Activated CD4-positive, alpha-beta T cell treated with anti-CD3 and anti-CD28 coated beads, Interleukin-2, amount 50 U/mL, for 1 hour (primary cell): ENCODE measurements around the gene RAP1GAP.
A peak's percentile ranks its signal among the peaks of the same experiment; 100 is the strongest.

Experiments
- DNase-seq: peaks from one replicate; pipeline ENCODE4 v3.0.0-alpha.2; 2020

The RAP1GAP gene

GRCh38 chr1:21589618-21590017 is 79.5 kb downstream of the RAP1GAP start:
- DNase-seq: no peak

GRCh38 chr1:21587602-21587953 is 81.6 kb downstream of the RAP1GAP start:
- no peak for DNase-seq

GRCh38 chr1:21586846-21587601 is 82.1 kb downstream of the RAP1GAP start:
- no peak for DNase-seq

GRCh38 chr1:21586222-21586621 is 82.9 kb downstream of the RAP1GAP start:
- DNase-seq: no peak

GRCh38 chr1:21585037-21585436 is 84.1 kb downstream of the RAP1GAP start:
- DNase-seq: no peak

DNA sequence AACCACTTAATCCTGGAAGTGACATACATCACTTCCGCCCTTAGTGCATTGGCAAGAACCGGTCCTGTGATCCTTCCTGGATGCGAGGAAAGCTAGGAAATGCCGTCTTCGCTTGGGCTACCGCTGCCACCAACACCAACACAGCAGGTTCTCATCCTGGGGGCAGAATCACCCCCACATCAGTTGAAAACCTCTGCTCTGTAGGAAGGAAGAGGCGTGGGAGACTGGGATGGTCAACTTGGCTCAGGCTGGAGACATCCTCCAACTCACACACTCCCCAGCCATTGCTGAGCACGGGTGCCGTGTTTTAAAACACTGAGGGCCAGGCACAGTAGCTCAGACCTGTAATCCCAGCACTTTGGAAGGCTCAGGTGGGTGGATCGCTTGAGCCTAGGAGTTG is 85.1 kb downstream of the RAP1GAP start:
- DNase-seq: no peak

DNA sequence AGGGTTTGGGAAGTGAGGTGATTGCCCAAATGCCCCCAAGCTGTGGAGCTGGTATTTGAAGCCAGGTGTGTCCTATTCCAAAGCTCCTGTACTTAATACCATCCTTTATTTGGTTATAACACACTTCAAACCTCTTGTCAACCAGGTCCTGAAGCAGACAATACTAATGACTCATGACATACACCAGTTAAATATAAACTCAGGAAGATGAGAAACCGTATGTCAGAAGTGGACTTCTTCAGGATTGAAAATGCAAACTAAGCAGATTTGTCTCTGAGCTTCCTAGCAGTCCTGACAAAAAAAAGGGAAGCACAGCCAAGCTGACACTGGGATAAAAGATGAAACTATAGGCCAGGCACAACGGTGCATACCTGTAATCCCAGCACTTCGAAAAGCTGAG is 89.4 kb downstream of the RAP1GAP start:
- DNase-seq: no peak

GRCh38 chr1:21577933-21578332 is 91.2 kb downstream of the RAP1GAP start:
- no peak for DNase-seq

GRCh38 chr1:21577324-21577723 is 91.8 kb downstream of the RAP1GAP start:
- DNase-seq: no peak

GRCh38 chr1:21576798-21577187 is 92.4 kb downstream of the RAP1GAP start:
- DNase-seq: no peak

DNA sequence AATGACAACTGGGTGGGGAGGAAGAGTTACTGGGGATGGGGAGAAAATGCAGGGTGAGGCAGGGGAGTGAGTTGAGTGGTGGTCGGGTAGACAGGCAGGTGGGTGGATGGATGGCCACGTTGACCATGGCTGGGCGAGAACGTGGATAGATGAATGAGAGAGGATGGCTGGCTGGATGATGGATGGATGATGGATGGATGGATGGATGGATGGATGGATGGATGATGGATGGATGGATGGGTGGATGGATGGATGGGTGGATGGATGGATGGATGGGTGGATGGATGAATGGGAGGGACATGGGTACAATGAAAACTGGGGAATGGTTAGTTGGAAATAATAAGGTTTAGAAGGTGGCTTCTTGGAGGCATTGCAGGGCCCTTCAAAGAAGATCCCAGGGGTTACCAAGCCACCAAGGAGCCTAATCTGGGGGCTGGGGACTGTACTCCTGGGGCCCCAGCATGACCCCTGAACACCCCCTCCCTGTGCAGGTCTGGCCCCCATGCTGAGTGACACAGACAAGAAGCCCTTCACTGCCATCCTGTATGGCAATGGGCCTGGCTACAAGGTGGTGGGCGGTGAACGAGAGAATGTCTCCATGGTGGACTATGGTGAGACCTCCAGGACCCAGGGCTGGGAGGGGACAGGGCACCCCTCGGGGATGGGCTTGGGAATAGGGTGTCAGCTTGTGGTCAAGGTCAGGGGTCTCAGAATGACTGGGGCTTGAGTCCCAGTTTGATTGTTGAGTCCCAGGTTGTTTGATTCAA is 92.9 kb downstream of the RAP1GAP start:
- no peak for DNase-seq

- DNase-seq: no peak
Measured at GRCh38 chr1:21575351-21575942, 93.7 kb downstream of the RAP1GAP start.

GRCh38 chr1:21574466-21575151 is 94.5 kb downstream of the RAP1GAP start:
- no peak for DNase-seq

GRCh38 chr1:21573971-21574465 is 95.1 kb downstream of the RAP1GAP start:
- DNase-seq: peak; percentile 11

DNA sequence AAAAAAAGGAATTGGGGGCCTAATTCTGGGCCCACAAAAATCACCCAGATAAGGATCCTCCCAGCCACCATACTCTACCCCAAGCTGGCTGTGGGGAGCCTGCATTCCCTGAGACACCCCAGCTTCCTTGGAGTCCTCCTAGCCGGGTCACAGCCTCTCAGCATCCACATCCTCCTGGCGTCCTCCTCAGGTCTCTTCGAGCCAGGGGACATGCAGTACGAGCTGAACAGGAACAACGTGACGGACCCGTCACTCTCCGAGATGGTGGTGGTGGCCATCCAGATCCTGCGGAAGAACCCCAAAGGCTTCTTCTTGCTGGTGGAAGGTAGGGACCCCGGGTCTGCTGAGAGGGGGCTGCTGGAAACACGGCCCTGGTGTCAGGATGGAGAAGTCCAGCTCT is 95.7 kb downstream of the RAP1GAP start:
- no peak for DNase-seq

- DNase-seq: no peak
Measured at GRCh38 chr1:21572735-21573277, 96.4 kb downstream of the RAP1GAP start.

DNA sequence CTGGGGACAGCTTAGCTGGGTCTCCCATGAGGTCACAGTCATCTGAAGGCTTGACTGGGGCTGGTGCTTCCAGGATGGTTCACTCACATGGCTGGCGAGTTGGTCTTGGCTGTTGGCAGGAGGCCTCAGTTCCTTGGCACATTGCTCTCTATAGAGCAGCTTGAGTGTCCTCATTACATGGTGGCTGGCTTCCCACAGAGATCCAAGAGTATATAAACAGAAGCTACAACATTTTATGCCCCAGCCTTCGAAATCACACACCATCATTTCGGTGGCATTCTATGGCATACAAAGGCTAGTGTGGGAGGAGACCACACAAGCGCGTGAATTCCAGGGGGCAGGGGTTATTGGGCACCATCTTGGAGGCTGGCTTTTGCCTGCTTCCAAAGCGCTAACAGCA is 96.9 kb downstream of the RAP1GAP start:
- no peak for DNase-seq

DNA sequence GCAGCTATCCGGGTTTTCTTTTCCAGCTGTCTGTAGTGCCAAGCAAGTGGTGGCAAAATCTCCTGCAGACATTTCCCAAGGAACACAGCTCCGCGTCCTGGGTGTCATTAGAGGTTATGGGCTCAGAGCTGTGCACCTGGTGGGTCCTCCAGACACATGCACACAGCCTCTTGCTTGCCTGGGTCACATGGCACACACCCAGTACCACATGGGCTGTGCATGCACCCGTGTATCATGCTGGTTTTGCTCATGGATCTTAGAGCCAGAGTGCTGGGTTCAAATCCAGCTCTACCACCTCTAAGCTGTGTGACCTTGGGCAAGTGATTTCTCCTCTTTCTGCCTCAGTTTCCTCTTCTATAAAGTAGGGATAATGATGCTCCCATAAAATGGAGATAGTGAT is 98.3 kb downstream of the RAP1GAP start:
- DNase-seq: no peak

DNA sequence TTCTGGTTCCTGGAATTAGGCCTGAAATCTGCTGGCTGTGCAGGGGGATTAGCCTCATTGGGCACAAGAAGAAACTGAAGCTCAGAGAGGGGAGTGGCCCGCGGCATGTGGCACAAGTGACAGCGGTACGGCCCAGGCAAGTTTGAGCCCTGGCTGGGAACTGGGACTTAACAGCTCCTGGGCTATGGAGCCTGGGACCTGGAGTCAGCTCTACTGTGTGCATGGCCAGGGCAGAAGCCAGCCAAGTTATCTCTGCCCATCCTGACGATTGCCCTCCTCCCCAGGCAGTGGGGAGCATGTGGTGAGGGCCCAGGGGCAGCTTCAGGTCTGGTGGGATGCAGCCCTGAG is 98.7 kb downstream of the RAP1GAP start:
- no peak for DNase-seq

- DNase-seq: no peak
Measured at GRCh38 chr1:21569820-21570527, 99.2 kb downstream of the RAP1GAP start.

DNA sequence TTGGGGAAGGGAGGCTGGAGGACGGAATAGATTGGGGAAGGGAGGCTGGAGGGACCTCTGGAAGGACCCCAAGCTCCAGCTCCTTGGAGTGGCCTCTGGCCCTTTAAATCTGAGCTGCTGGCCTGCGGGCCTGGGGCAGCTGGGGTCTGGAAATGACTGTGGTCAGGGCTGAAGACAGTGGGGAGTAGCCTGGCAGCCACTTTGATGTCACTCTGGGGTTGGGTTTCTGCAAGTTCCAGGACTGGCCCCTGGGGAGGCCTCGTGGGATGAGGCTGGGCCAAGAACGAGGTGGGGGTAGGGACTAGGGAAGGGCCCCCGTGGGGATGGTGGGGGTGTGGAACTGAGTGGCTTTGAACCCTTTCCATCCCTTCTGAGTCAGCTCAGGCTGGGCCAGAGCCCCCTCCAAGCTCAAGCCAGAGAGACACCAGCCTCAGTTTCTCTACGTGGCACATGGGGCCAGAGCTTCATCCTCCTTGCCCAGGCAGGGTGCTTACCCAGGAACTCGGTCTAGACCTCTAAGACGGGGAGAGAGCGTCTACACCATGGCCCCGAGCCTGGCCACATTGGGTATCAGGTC is 100.3 kb downstream of the RAP1GAP start:
- DNase-seq: no peak
